Measurements from ENCODE around the gene CCS.

- TF ChIP-seq EZH2 (IDR thresholded peaks at IDR 0.05) (no peak), POLR2AphosphoS5 (IDR thresholded peaks at IDR 0.05; ENCODE audit: borderline replicate concordance, low read depth, low read length) (no peak), FOXP2 (optimal IDR thresholded peaks at IDR 0.05; ENCODE audit: control extremely low read depth, extremely low read length, insufficient read depth) (no peak)
Observed at GRCh38 chr11:66614073-66614472, 21.1 kb downstream of the CCS start.

All from SK-N-MC (cell line).